ENCODE data around the gene SLC16A3. TPM values are rescaled to one million over a fixed set of nuclear protein-coding genes. Genes with fewer than 3 reads are reported as not detected.

SLC16A3 gene
- total and polyA plus RNA-seq, 4 donors, result 1.1 to 10.5 (median 8.8) TPM

DNA sequence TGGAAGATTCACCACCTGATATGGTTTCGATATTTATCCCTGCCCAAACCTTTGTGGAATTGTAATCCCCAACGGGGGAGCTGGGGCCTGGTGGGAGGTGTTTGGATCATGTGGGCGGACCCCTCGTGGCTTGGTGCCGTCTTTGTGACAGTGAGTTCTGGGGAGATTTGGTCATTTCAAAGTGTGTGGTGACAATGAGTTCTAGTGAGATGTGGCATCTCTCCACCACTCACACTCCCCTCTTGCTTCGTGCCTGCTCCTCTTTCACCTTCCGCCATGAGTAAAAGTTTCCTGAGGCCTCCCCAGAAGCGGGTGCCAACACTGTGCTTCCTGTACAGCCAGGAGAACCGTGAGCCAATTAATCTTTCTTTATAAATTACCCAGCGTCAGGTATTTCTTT is 25.9 kb upstream of the SLC16A3 start (continued):
- TF ChIP-seq, protein P1, sequence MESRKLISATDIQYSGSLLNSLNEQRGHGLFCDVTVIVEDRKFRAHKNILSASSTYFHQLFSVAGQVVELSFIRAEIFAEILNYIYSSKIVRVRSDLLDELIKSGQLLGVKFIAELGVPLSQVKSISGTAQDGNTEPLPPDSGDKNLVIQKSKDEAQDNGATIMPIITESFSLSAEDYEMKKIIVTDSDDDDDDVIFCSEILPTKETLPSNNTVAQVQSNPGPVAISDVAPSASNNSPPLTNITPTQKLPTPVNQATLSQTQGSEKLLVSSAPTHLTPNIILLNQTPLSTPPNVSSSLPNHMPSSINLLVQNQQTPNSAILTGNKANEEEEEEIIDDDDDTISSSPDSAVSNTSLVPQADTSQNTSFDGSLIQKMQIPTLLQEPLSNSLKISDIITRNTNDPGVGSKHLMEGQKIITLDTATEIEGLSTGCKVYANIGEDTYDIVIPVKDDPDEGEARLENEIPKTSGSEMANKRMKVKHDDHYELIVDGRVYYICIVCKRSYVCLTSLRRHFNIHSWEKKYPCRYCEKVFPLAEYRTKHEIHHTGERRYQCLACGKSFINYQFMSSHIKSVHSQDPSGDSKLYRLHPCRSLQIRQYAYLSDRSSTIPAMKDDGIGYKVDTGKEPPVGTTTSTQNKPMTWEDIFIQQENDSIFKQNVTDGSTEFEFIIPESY (IDR thresholded peaks at IDR 0.05), result no peak
- TF ChIP-seq, protein P2, sequence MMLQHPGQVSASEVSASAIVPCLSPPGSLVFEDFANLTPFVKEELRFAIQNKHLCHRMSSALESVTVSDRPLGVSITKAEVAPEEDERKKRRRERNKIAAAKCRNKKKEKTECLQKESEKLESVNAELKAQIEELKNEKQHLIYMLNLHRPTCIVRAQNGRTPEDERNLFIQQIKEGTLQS (IDR thresholded peaks at IDR 0.05), result no peak
- TF ChIP-seq EGR1 (IDR thresholded peaks at IDR 0.05; ENCODE audit: low read depth in 2 of 2) (no peak), FOXA2 (IDR thresholded peaks at IDR 0.05) (no peak), JUND (IDR thresholded peaks at IDR 0.05) (no peak), RXRA (IDR thresholded peaks at IDR 0.05) (no peak), NR2F2 (IDR thresholded peaks at IDR 0.05) (no peak)

DNA sequence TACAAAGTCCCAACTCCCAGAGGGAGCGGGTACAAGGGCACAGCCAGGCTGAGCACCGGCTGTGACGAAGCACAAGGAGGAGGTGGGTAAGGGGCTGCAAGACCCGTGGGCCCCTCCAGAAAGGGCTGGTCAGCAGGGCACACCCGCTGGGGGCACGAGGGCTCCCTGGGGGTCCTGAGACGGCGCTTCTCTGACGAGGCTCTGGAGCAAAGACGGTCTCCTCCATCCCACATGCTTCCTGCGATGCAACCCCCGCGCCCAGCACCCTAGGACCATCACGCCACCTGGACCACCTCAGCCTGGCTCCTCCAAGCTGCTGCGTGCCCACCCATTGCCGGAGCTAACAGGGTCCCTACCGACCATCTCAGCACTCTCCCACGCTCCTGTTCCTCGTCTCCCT is 24.9 kb upstream of the SLC16A3 start:
- TF ChIP-seq RAD21 (IDR thresholded peaks at IDR 0.05), result no peak
- TF ChIP-seq, protein P2 (IDR thresholded peaks at IDR 0.05), result no peak
- TF ChIP-seq GABPA (IDR thresholded peaks at IDR 0.05 in 1 of 2, conservative IDR thresholded peaks at IDR 0.05 in 1 of 2), result no peak
- no peak for TF ChIP-seq MAX (IDR thresholded peaks at IDR 0.05)
- no peak for TF ChIP-seq SP1 (IDR thresholded peaks at IDR 0.05)
- no peak for TF ChIP-seq NR2F2 (IDR thresholded peaks at IDR 0.05)
- TF ChIP-seq YY1 (IDR thresholded peaks at IDR 0.05), result no peak
- TF ChIP-seq EGR1 (IDR thresholded peaks at IDR 0.05; ENCODE audit: low read depth in 2 of 2), result no peak
- no peak for TF ChIP-seq JUND (IDR thresholded peaks at IDR 0.05)
- no peak for TF ChIP-seq FOXA2 (IDR thresholded peaks at IDR 0.05)
- TF ChIP-seq REST (IDR thresholded peaks at IDR 0.05), result no peak
- TF ChIP-seq, protein P3, sequence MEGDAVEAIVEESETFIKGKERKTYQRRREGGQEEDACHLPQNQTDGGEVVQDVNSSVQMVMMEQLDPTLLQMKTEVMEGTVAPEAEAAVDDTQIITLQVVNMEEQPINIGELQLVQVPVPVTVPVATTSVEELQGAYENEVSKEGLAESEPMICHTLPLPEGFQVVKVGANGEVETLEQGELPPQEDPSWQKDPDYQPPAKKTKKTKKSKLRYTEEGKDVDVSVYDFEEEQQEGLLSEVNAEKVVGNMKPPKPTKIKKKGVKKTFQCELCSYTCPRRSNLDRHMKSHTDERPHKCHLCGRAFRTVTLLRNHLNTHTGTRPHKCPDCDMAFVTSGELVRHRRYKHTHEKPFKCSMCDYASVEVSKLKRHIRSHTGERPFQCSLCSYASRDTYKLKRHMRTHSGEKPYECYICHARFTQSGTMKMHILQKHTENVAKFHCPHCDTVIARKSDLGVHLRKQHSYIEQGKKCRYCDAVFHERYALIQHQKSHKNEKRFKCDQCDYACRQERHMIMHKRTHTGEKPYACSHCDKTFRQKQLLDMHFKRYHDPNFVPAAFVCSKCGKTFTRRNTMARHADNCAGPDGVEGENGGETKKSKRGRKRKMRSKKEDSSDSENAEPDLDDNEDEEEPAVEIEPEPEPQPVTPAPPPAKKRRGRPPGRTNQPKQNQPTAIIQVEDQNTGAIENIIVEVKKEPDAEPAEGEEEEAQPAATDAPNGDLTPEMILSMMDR (IDR thresholded peaks at IDR 0.05; ENCODE audit: low read depth, low read length, missing input control), result no peak
- no peak for TF ChIP-seq HNF4A (conservative IDR thresholded peaks at IDR 0.05)
- H3K27ac ChIP-seq (ENCODE audit: low read depth in 1 of 2, low read length in 2 of 2), result no peak overlapping the region
- no peak for DNase-seq (ENCODE audit: low spot score)
- H3K9me3 ChIP-seq (ENCODE audit: control insufficient read depth in 4 of 4, low read length in 3 of 4), result no peaks in the 10 kb centered on the region
- WGBS, result 92% methylated on average over 19 of the region's 19 CpGs
- H3K4me3 ChIP-seq (ENCODE audit: low read depth in 1 of 3, low read length in 3 of 3), result no peak overlapping the region
- peaks cover 0 to 5% (median 2%) of the 10 kb centered on the region in 4 donors for H3K4me1 ChIP-seq (ENCODE audit: control insufficient read depth in 4 of 4, insufficient read depth in 4 of 4, low read length in 3 of 4)
- H3K9ac ChIP-seq (ENCODE audit: low read depth in 1 of 2, low read length in 2 of 2), result no peak overlapping the region
- no peaks in the 10 kb centered on the region for H3K27me3 ChIP-seq (ENCODE audit: control insufficient read depth in 4 of 4, insufficient read depth in 4 of 4, low read length in 3 of 4)
- H3K36me3 ChIP-seq (ENCODE audit: control insufficient read depth in 4 of 4, insufficient read depth in 3 of 4, low read depth in 1 of 4, low read length in 3 of 4), result no peaks in the 10 kb centered on the region
